ENCODE data around the gene WDR43.

DNA sequence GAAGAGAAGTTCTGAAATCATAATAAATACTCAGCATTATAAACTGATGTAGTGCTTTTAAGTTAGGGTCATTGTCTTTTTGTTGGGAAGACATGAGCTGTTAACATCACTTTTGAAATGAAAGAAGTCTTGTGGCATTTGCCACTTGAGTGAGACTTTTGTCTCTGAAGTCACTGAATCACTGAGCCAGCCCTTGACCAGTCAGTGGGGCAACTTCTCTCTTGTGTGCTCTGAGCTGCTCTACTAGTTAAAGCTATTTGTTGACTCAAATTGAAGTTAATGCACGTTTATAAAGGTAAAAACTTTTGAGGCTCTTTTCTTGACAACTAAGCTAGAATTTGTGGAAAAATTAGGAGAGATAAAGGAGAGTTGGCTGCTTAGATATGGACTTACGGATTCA, 6.7 kb downstream of the WDR43 start:
- TF ChIP-seq POLR2A (IDR thresholded peaks at IDR 0.05; ENCODE audit: low read depth) (no peak), EP300 (IDR thresholded peaks at IDR 0.05) (no peak)
